HAP-1 (cell line): ENCODE data around the gene LRRC56.
"Not testable (repeated sequence)": the region's sequence is repeated elsewhere in the genome, so short reads cannot be mapped to it uniquely, and the experiment has no call there.

Experiments
- DNase-seq, 2 experiments: peaks; one replicate each; pipeline ENCODE4 v3.0.0-alpha.2; 2016 to 2020; ENCODE audit warnings: low spot score in 2 of 2
- H3K27me3 ChIP-seq: fragments of 250-450 bp; sonication (Bioruptor Pico); 2 replicates; pipeline ENCODE4 v1.5.1; 2020; ENCODE audit warnings: low read depth, mild to moderate bottlenecking, moderate library complexity
- H3K36me3 ChIP-seq: fragments of 250-450 bp; sonication (Bioruptor Pico); replicated peaks from 2 replicates; pipeline ENCODE4 v1.5.1; 2020; ENCODE audit warnings: mild to moderate bottlenecking
- H3K4me1 ChIP-seq: fragments of 250-450 bp; sonication (Bioruptor Pico); 2 replicates; pipeline ENCODE4 v1.5.1; 2020; ENCODE audit warnings: mild to moderate bottlenecking
- H3K4me3 ChIP-seq: fragments of 250-450 bp; sonication (Bioruptor Pico); 2 replicates; pipeline ENCODE4 v1.5.1; 2020; ENCODE audit warnings: mild to moderate bottlenecking, moderate library complexity
- H3K9me3 ChIP-seq: fragments of 250-450 bp; sonication (Bioruptor Pico); 2 replicates; pipeline ENCODE4 v1.5.1; 2020; ENCODE audit warnings: mild to moderate bottlenecking, moderate library complexity
- in situ Hi-C: fragments of 300-500 bp; cut with MboI; formaldehyde crosslinking; loops from 3 replicates; pipeline ENCODE4 v1.14.3; 2020; ENCODE audit warnings: low sequenced_read_pairs, inconsistent platforms, mixed read lengths

The LRRC56 gene

GRCh38 chr11:568306-569157 lies 31.2 kb downstream of the LRRC56 start:
- peak; percentile 93 to 96 for DNase-seq
- peaks cover 3% of the 10 kb centered on the region; the same call in 1 of the 2 replicates for H3K36me3 ChIP-seq
- peak overlapping the region; percentile 48 for H3K4me3 ChIP-seq
- H3K27me3 ChIP-seq, result no peaks in the 10 kb centered on the region
- in situ Hi-C loops, result loop anchor here (25.0 kb wide), 1 partner anchor 194 kb away; no protein-coding TSS in a partner anchor
- H3K9me3 ChIP-seq, result no peaks in the 10 kb centered on the region
- H3K4me1 ChIP-seq, result peaks cover 10% of the 10 kb centered on the region

GRCh38 chr11:569158-569885 lies 32.0 kb downstream of the LRRC56 start:
- no peak for DNase-seq
- H3K36me3 ChIP-seq, result no peaks in the 10 kb centered on the region
- no peaks in the 10 kb centered on the region for H3K9me3 ChIP-seq
- H3K4me3 ChIP-seq, result peak overlapping the region; percentile 48
- H3K4me1 ChIP-seq, result peaks cover 10% of the 10 kb centered on the region
- H3K27me3 ChIP-seq, result no peaks in the 10 kb centered on the region
- in situ Hi-C loops, result loop anchor here (25.0 kb wide), 1 partner anchor 193 kb away; no protein-coding TSS in a partner anchor

- H3K4me3 ChIP-seq, result no peak overlapping the region
- H3K4me1 ChIP-seq, result peaks cover 10% of the 10 kb centered on the region
- H3K9me3 ChIP-seq, result no peaks in the 10 kb centered on the region
- DNase-seq, result no peak
- H3K27me3 ChIP-seq, result no peaks in the 10 kb centered on the region
- no peaks in the 10 kb centered on the region for H3K36me3 ChIP-seq
- in situ Hi-C loops, result loop anchor here (25.0 kb wide), 1 partner anchor 191 kb away; no protein-coding TSS in a partner anchor
Observed at GRCh38 chr11:571802-572185, 34.5 kb downstream of the LRRC56 start.

GRCh38 chr11:573146-573759 lies 35.9 kb downstream of the LRRC56 start:
- in situ Hi-C loops, result loop anchor here (25.0 kb wide), 1 partner anchor 189 kb away; no protein-coding TSS in a partner anchor
- no peak overlapping the region for H3K4me3 ChIP-seq
- no peak for DNase-seq
- no peaks in the 10 kb centered on the region for H3K9me3 ChIP-seq
- no peaks in the 10 kb centered on the region for H3K27me3 ChIP-seq
- peaks cover 13% of the 10 kb centered on the region for H3K4me1 ChIP-seq
- H3K36me3 ChIP-seq, result peaks cover 5% of the 10 kb centered on the region; the same call in 1 of the 2 replicates

- Histone ChIP-seq H3K4me1 (peaks cover 10% of the 10 kb centered on the region), H3K4me3 (peak overlapping the region; percentile 69)
- in situ Hi-C loops, result loop anchor here (25.0 kb wide), 1 partner anchor 188 kb away; no protein-coding TSS in a partner anchor
- not testable (repeated sequence) for DNase-seq, H3K9me3 ChIP-seq, H3K27me3 ChIP-seq, H3K36me3 ChIP-seq
Observed at GRCh38 chr11:574031-574570, 36.8 kb downstream of the LRRC56 start.

GRCh38 chr11:574632-575312 lies 37.4 kb downstream of the LRRC56 start:
- Histone ChIP-seq H3K9me3 (no peaks in the 10 kb centered on the region), H3K4me1 (peaks cover 6% of the 10 kb centered on the region), H3K36me3 (peaks cover 13% of the 10 kb centered on the region; the same call in 1 of the 2 replicates), H3K27me3 (no peaks in the 10 kb centered on the region), H3K4me3 (peak overlapping the region; percentile 69)
- in situ Hi-C loops, result loop anchor here (25.0 kb wide), 1 partner anchor 188 kb away; no protein-coding TSS in a partner anchor
- peak in 1 of 2 experiments; percentile 51 for DNase-seq

- Histone ChIP-seq H3K9me3 (no peaks in the 10 kb centered on the region), H3K27me3 (no peaks in the 10 kb centered on the region), H3K4me3 (peak overlapping the region; percentile 69), H3K36me3 (peaks cover 13% of the 10 kb centered on the region; the same call in 1 of the 2 replicates), H3K4me1 (peaks cover 6% of the 10 kb centered on the region)
- peak; percentile 42 to 54 for DNase-seq
- in situ Hi-C loops, result no loop called here
Observed at GRCh38 chr11:575313-575995, 38.1 kb downstream of the LRRC56 start.

- Histone ChIP-seq H3K36me3 (peaks cover 14% of the 10 kb centered on the region), H3K4me3 (peak within 1 kb of the TSS; percentile 73), H3K9me3 (no peaks in the 10 kb centered on the region), H3K4me1 (peaks cover 6% of the 10 kb centered on the region), H3K27me3 (no peaks in the 10 kb centered on the region)
- in situ Hi-C loops, result no loop called here
- peak; percentile 92 to 97 for DNase-seq
Observed at GRCh38 chr11:575996-576768, 38.9 kb downstream of the LRRC56 start, which contains the start of gene PHRF1. Gene PHRF1, plus strand, starts transcription at chr11:576470. Its CDS starts 5,043 bp downstream, at chr11:581513.

GRCh38 chr11:576811-577610 lies 39.7 kb downstream of the LRRC56 start:
- no peak for DNase-seq
- in situ Hi-C loops, result no loop called here
- peaks cover 23% of the 10 kb centered on the region for H3K36me3 ChIP-seq
- H3K9me3 ChIP-seq, result no peaks in the 10 kb centered on the region
- H3K4me3 ChIP-seq, result peak overlapping the region; percentile 73
- peaks cover 6% of the 10 kb centered on the region for H3K4me1 ChIP-seq
- no peaks in the 10 kb centered on the region for H3K27me3 ChIP-seq

- H3K9me3 ChIP-seq, result no peaks in the 10 kb centered on the region
- peaks cover 28% of the 10 kb centered on the region for H3K36me3 ChIP-seq
- in situ Hi-C loops, result no loop called here
- no peak for DNase-seq
- H3K4me1 ChIP-seq, result peaks cover 6% of the 10 kb centered on the region
- peak overlapping the region; percentile 73 for H3K4me3 ChIP-seq
- H3K27me3 ChIP-seq, result no peaks in the 10 kb centered on the region
Observed at GRCh38 chr11:577611-577894, 40.2 kb downstream of the LRRC56 start.

- in situ Hi-C loops, result no loop called here
- Histone ChIP-seq H3K27me3 (no peaks in the 10 kb centered on the region), H3K4me1 (peaks cover 6% of the 10 kb centered on the region), H3K9me3 (no peaks in the 10 kb centered on the region), H3K4me3 (peak overlapping the region; percentile 73), H3K36me3 (peaks cover 35% of the 10 kb centered on the region)
- no peak for DNase-seq
Observed at GRCh38 chr11:578276-579035, 41.1 kb downstream of the LRRC56 start.
